Measurements from ENCODE around the gene WDPCP.

- TF ChIP-seq POLR2AphosphoS5 (IDR thresholded peaks at IDR 0.05) = no peak
- no peak for TF ChIP-seq TAF1 (IDR thresholded peaks at IDR 0.05; ENCODE audit: low read depth)
- TF ChIP-seq RAD21 (conservative IDR thresholded peaks at IDR 0.05) = no peak
- TF ChIP-seq, protein P1, sequence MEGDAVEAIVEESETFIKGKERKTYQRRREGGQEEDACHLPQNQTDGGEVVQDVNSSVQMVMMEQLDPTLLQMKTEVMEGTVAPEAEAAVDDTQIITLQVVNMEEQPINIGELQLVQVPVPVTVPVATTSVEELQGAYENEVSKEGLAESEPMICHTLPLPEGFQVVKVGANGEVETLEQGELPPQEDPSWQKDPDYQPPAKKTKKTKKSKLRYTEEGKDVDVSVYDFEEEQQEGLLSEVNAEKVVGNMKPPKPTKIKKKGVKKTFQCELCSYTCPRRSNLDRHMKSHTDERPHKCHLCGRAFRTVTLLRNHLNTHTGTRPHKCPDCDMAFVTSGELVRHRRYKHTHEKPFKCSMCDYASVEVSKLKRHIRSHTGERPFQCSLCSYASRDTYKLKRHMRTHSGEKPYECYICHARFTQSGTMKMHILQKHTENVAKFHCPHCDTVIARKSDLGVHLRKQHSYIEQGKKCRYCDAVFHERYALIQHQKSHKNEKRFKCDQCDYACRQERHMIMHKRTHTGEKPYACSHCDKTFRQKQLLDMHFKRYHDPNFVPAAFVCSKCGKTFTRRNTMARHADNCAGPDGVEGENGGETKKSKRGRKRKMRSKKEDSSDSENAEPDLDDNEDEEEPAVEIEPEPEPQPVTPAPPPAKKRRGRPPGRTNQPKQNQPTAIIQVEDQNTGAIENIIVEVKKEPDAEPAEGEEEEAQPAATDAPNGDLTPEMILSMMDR (IDR thresholded peaks at IDR 0.05; ENCODE audit: poor library complexity, severe bottlenecking) = no peak
- TF ChIP-seq, protein P2, sequence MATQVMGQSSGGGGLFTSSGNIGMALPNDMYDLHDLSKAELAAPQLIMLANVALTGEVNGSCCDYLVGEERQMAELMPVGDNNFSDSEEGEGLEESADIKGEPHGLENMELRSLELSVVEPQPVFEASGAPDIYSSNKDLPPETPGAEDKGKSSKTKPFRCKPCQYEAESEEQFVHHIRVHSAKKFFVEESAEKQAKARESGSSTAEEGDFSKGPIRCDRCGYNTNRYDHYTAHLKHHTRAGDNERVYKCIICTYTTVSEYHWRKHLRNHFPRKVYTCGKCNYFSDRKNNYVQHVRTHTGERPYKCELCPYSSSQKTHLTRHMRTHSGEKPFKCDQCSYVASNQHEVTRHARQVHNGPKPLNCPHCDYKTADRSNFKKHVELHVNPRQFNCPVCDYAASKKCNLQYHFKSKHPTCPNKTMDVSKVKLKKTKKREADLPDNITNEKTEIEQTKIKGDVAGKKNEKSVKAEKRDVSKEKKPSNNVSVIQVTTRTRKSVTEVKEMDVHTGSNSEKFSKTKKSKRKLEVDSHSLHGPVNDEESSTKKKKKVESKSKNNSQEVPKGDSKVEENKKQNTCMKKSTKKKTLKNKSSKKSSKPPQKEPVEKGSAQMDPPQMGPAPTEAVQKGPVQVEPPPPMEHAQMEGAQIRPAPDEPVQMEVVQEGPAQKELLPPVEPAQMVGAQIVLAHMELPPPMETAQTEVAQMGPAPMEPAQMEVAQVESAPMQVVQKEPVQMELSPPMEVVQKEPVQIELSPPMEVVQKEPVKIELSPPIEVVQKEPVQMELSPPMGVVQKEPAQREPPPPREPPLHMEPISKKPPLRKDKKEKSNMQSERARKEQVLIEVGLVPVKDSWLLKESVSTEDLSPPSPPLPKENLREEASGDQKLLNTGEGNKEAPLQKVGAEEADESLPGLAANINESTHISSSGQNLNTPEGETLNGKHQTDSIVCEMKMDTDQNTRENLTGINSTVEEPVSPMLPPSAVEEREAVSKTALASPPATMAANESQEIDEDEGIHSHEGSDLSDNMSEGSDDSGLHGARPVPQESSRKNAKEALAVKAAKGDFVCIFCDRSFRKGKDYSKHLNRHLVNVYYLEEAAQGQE (IDR thresholded peaks at IDR 0.05; ENCODE audit: borderline replicate concordance) = no peak
- TF ChIP-seq EZH2 (IDR thresholded peaks at IDR 0.05; ENCODE audit: borderline replicate concordance, insufficient read depth, low read length, poor library complexity, severe bottlenecking) = no peak
Observed at GRCh38 chr2:63124850-63125249, 463.4 kb downstream of the WDPCP start.

Measured in neural cell (in vitro differentiated cells).